22Rv1 (cell line): ENCODE results near the gene ATP2B2.

Experiments used
- CTCF ChIP-seq: fragments of 450-650 bp; IDR thresholded peaks from 2 replicates; pipeline ENCODE4 v1.5.1; 2017; ENCODE audit warnings: mild to moderate bottlenecking
- ZFX ChIP-seq: fragments of 450-650 bp; IDR thresholded peaks from 2 replicates; pipeline ENCODE4 v1.6.1; 2017; ENCODE audit warnings: antibody characterized with exemption, borderline replicate concordance

- no peak for TF ChIP-seq CTCF
- no peak for TF ChIP-seq ZFX
Measured at GRCh38 chr3:10392906-10393461, 112.4 kb downstream of the ATP2B2 start.
